K562 (cell line): Measurements from ENCODE around the gene ROR2. TPM values are rescaled to one million over a fixed set of nuclear protein-coding genes. Genes with fewer than 3 reads are reported as not detected.

Experiments
- ASH1L ChIP-seq: fragments of 450-650 bp; IDR thresholded peaks from 2 replicates; pipeline ENCODE4 v1.6.1; 2018; ENCODE audit warnings: borderline replicate concordance, mild to moderate bottlenecking, low read depth; ENCODE audit not compliant: partially characterized antibody
- FIP1L1 ChIP-seq: fragments of 200-400 bp; formaldehyde crosslinking; IDR thresholded peaks from 2 replicates; pipeline ENCODE4 v1.6.1; 2018; ENCODE audit warnings: mild to moderate bottlenecking, low read depth, low read length; ENCODE audit not compliant: poor library complexity, severe bottlenecking
- HMGN3 ChIP-seq: IDR thresholded peaks from 2 replicates; pipeline ENCODE4 v1.6.1; 2011; ENCODE audit warnings: borderline replicate concordance, low read depth, mild to moderate bottlenecking, mixed read lengths, low read length; ENCODE audit not compliant: insufficient read length; ENCODE audit errors: extremely low read depth
- NFIC ChIP-seq: fragments of 450-650 bp; IDR thresholded peaks from 2 replicates; pipeline ENCODE4 v1.6.1; 2017; ENCODE audit warnings: mild to moderate bottlenecking, inconsistent platforms
- NFIX ChIP-seq: fragments of 250-450 bp; sonication (Bioruptor Pico); IDR thresholded peaks from 2 replicates; pipeline ENCODE4 v1.4.0; 2020; ENCODE audit warnings: low read depth, mild to moderate bottlenecking, moderate library complexity
- PTBP1 ChIP-seq: fragments of 200-400 bp; formaldehyde crosslinking; IDR thresholded peaks from 2 replicates; pipeline ENCODE4 v1.6.1; 2017; ENCODE audit warnings: low read depth, low read length
- ZNF282 ChIP-seq: sonication (generic); formaldehyde crosslinking; IDR thresholded peaks from 2 replicates; pipeline ENCODE4 v1.8.1; 2023; ENCODE audit warnings: missing genetic modification reagents
- polyA plus RNA-seq, 8 experiments: library from polyadenylated mRNA; depleted of rRNA in 4 of 8; stranded (reverse) in 5 of 8; unstranded in 3 of 8; fragments of >200 nt; fragmentation: Nextera tagmentation in 2 of 8; fragmentation: Illumina TruSeq in 1 of 8; extraction: Ambion mirVana in 2 of 8; extraction: Trizol in 1 of 8; gene quantifications; 2 replicates each; pipeline versions ENCODE4 v1.2.1 to v1.2.3, GENCODE V29; 2011 to 2014; ENCODE audit warnings: inconsistent platforms in 1 of 8, missing spikeins in 1 of 8
- total RNA-seq, 7 experiments: library from RNA; depleted of rRNA in 6 of 7; stranded (reverse); fragments of >200 nt in 6 of 7; fragmentation: Illumina TruSeq in 2 of 7; extraction: Trizol in 2 of 7; gene quantifications; 2 replicates each; pipeline versions ENCODE4 v1.2.1 to v1.2.3, GENCODE V29; 2011 to 2021; ENCODE audit warnings: low replicate concordance in 1 of 7
- TF ChIP-seq, protein P1 (sequence below): fragments of 200-800 bp; sonication (Bioruptor generic); IDR thresholded peaks from 2 replicates; pipeline ENCODE4 v1.6.1; 2017; ENCODE audit warnings: missing genetic modification characterization, missing compliant biosample characterization
- TF ChIP-seq, protein P2 (sequence below): sonication (generic); formaldehyde crosslinking; IDR thresholded peaks from 2 replicates; pipeline ENCODE4 v1.8.0; 2022; ENCODE audit warnings: mild to moderate bottlenecking, missing genetic modification reagents, borderline replicate concordance
- TF ChIP-seq, protein P3 (sequence below): fragments of 250-450 bp; sonication (Bioruptor Pico); IDR thresholded peaks from 2 replicates; pipeline ENCODE4 v1.5.0; 2021
- TF ChIP-seq, protein P4 (sequence below): sonication (generic); IDR thresholded peaks from 2 replicates; pipeline ENCODE4 v1.6.1; 2016
- TF ChIP-seq, protein P5 (sequence below): fragments of 250-450 bp; sonication (Bioruptor Pico); IDR thresholded peaks from 2 replicates; pipeline ENCODE4 v1.8.0; 2022; ENCODE audit warnings: inconsistent platforms, mild to moderate bottlenecking, moderate library complexity, borderline replicate concordance
- TF ChIP-seq, protein P6 (sequence below): IDR thresholded peaks from 2 replicates; pipeline ENCODE4 v1.6.1; 2016; ENCODE audit warnings: missing genetic modification characterization, missing compliant biosample characterization
- TF ChIP-seq, protein P7 (sequence below): fragments of 450-650 bp; IDR thresholded peaks from one replicate; pipeline ENCODE4 v1.6.1; 2018; ENCODE audit warnings: mild to moderate bottlenecking, moderate library complexity; ENCODE audit not compliant: partially characterized antibody
- TF ChIP-seq, protein P8 (sequence below): fragments of 250-450 bp; sonication (Bioruptor Pico); IDR thresholded peaks from 2 replicates; pipeline ENCODE4 v1.8.0; 2021; ENCODE audit warnings: borderline replicate concordance, mild to moderate bottlenecking, moderate library complexity; ENCODE audit not compliant: poor library complexity, severe bottlenecking

The ROR2 gene
- total and polyA plus RNA-seq, 9 of the 15 experiments (the other 6 are each of a cell fraction or from before 2014, with no cell fraction given) = 5.6 to 33.8 (median 15.3) TPM

DNA sequence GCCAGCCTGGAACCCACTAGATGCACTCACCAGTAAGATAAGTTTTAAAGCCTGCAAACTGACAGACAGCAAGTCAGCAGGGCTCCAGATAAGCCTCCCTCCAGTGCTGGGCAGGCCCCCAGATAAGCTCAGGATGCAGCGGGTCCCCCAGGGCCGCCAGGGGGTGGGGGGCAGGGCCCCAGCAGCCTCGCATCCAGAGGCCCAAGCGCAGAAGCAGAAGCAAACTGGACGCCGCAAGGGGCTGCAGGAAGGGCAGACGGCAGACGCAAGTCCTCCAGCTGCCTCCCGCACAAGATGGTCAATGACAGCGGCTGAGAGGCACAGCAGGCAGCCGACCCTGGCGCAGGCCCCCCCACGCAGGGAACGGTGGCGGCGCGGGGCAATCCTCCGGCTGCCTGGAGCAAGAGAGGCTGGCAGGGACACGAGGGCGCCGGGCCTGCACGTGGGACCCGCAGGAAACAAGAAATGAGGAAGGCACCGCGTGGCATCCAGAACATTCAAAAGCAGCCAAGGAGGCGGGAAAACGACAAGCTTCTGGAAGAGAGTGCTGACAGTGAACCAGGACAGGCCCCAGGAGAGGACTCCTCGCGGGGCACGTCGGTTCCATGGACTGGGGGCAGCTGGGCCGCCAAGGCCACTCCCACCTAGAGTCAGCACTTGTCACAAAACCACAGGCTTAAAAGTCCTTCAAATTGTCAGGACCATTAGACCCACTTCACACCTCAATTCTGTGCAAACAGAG, 49.8 kb downstream of the ROR2 start (continued):
- TF ChIP-seq, protein P1, sequence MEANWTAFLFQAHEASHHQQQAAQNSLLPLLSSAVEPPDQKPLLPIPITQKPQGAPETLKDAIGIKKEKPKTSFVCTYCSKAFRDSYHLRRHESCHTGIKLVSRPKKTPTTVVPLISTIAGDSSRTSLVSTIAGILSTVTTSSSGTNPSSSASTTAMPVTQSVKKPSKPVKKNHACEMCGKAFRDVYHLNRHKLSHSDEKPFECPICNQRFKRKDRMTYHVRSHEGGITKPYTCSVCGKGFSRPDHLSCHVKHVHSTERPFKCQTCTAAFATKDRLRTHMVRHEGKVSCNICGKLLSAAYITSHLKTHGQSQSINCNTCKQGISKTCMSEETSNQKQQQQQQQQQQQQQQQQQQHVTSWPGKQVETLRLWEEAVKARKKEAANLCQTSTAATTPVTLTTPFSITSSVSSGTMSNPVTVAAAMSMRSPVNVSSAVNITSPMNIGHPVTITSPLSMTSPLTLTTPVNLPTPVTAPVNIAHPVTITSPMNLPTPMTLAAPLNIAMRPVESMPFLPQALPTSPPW (CRISPR knock-in tag) = peak; percentile 87
- 0 out of 2 replicates have a peak, but pooled peaks have one; percentile 51 for TF ChIP-seq PTBP1
- peak; percentile 46; the same call in 1 of the 2 replicates for TF ChIP-seq ZNF282
- TF ChIP-seq ASH1L = no peak
- TF ChIP-seq NFIC = peak; percentile 68
- TF ChIP-seq, protein P2, sequence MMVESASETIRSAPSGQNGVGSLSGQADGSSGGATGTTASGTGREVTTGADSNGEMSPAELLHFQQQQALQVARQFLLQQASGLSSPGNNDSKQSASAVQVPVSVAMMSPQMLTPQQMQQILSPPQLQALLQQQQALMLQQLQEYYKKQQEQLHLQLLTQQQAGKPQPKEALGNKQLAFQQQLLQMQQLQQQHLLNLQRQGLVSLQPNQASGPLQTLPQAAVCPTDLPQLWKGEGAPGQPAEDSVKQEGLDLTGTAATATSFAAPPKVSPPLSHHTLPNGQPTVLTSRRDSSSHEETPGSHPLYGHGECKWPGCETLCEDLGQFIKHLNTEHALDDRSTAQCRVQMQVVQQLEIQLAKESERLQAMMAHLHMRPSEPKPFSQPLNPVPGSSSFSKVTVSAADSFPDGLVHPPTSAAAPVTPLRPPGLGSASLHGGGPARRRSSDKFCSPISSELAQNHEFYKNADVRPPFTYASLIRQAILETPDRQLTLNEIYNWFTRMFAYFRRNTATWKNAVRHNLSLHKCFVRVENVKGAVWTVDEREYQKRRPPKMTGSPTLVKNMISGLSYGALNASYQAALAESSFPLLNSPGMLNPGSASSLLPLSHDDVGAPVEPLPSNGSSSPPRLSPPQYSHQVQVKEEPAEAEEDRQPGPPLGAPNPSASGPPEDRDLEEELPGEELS (CRISPR knock-in tag) = peak; percentile 99
- TF ChIP-seq, protein P3, sequence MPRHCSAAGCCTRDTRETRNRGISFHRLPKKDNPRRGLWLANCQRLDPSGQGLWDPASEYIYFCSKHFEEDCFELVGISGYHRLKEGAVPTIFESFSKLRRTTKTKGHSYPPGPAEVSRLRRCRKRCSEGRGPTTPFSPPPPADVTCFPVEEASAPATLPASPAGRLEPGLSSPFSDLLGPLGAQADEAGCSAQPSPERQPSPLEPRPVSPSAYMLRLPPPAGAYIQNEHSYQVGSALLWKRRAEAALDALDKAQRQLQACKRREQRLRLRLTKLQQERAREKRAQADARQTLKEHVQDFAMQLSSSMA (CRISPR knock-in tag) = no peak
- peak; percentile 87 for TF ChIP-seq FIP1L1
- TF ChIP-seq, protein P4, sequence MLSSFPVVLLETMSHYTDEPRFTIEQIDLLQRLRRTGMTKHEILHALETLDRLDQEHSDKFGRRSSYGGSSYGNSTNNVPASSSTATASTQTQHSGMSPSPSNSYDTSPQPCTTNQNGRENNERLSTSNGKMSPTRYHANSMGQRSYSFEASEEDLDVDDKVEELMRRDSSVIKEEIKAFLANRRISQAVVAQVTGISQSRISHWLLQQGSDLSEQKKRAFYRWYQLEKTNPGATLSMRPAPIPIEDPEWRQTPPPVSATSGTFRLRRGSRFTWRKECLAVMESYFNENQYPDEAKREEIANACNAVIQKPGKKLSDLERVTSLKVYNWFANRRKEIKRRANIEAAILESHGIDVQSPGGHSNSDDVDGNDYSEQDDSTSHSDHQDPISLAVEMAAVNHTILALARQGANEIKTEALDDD = peak; percentile 90
- TF ChIP-seq, protein P5, sequence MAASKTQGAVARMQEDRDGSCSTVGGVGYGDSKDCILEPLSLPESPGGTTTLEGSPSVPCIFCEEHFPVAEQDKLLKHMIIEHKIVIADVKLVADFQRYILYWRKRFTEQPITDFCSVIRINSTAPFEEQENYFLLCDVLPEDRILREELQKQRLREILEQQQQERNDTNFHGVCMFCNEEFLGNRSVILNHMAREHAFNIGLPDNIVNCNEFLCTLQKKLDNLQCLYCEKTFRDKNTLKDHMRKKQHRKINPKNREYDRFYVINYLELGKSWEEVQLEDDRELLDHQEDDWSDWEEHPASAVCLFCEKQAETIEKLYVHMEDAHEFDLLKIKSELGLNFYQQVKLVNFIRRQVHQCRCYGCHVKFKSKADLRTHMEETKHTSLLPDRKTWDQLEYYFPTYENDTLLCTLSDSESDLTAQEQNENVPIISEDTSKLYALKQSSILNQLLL (CRISPR knock-in tag) = no peak
- TF ChIP-seq, protein P6, sequence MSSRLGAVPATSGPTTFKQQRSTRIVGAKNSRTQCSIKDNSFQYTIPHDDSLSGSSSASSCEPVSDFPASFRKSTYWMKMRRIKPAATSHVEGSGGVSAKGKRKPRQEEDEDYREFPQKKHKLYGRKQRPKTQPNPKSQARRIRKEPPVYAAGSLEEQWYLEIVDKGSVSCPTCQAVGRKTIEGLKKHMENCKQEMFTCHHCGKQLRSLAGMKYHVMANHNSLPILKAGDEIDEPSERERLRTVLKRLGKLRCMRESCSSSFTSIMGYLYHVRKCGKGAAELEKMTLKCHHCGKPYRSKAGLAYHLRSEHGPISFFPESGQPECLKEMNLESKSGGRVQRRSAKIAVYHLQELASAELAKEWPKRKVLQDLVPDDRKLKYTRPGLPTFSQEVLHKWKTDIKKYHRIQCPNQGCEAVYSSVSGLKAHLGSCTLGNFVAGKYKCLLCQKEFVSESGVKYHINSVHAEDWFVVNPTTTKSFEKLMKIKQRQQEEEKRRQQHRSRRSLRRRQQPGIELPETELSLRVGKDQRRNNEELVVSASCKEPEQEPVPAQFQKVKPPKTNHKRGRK (tag) = no peak
- TF ChIP-seq HMGN3 = peak; percentile 99
- TF ChIP-seq, protein P7, sequence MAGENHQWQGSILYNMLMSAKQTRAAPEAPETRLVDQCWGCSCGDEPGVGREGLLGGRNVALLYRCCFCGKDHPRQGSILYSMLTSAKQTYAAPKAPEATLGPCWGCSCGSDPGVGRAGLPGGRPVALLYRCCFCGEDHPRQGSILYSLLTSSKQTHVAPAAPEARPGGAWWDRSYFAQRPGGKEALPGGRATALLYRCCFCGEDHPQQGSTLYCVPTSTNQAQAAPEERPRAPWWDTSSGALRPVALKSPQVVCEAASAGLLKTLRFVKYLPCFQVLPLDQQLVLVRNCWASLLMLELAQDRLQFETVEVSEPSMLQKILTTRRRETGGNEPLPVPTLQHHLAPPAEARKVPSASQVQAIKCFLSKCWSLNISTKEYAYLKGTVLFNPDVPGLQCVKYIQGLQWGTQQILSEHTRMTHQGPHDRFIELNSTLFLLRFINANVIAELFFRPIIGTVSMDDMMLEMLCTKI = no peak
- TF ChIP-seq, protein P8, sequence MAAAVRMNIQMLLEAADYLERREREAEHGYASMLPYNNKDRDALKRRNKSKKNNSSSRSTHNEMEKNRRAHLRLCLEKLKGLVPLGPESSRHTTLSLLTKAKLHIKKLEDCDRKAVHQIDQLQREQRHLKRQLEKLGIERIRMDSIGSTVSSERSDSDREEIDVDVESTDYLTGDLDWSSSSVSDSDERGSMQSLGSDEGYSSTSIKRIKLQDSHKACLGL (CRISPR knock-in tag) = no peak
- no peak for TF ChIP-seq NFIX (CRISPR knock-in tag)
